RWPE1 (cell line): ENCODE results near the gene NCKAP5.

Source experiments
- CTCF ChIA-PET: fragments of 350-600 bp; sonication (Branson Sonifier 250); formaldehyde crosslinking; extraction: SDS; loops from one replicate; lab custom pipeline; 2021; lab: Yijun Ruan, JAX
- POLR2A ChIA-PET: fragments of 400-600 bp; formaldehyde crosslinking; extraction: SDS; loops from one replicate; lab custom pipeline; 2020; ENCODE audit warnings: antibody characterized with exemption; ENCODE audit not compliant: low non-redundant PET; lab: Yijun Ruan, JAX
- DNase-seq: peaks from one replicate; pipeline ENCODE4 v3.0.0; 2012; ENCODE audit warnings: low spot score
- H3K27ac ChIP-seq: fragments of 450-650 bp; 2 replicates; pipeline ENCODE4 v1.5.1; 2017
- CTCF ChIP-seq: fragments of 450-650 bp; conservative IDR thresholded peaks from 2 replicates; pipeline ENCODE4 v1.5.1; 2017; ENCODE audit warnings: low read depth, mild to moderate bottlenecking

NCKAP5 gene

GRCh38 chr2:133581010-133581760 is 12.9 kb upstream of the NCKAP5 start:
- no peak for DNase-seq
- no peak for TF ChIP-seq CTCF
- peak overlapping the region; percentile 79 for H3K27ac ChIP-seq
- POLR2A ChIA-PET, result no interaction called here
- CTCF ChIA-PET, result interaction anchor here (0.6 kb wide), 1 partner anchor 105 kb away, joined by 3 read pairs; no protein-coding TSS in a partner anchor

DNA sequence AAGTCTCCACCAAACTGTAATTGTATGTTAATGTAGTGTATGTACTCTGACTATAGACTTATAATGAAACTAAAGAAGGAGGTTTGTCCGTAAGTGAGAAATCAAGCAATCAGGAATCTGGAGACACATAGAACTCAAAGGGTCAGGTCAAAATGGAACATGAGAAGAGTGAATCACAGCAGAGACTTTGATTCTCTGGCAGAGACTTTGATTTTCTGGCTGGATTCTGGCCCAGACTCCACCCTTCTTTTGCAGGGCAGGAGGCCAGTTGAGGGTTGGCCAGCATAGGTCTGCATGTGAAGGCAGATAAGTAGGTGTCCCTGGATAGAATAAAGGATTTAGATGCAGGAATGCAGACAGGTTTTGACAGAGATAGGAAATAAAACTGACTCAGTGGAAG is 11.0 kb upstream of the NCKAP5 start:
- TF ChIP-seq CTCF, result no peak
- CTCF ChIA-PET, result interaction anchor here (1.3 kb wide), 1 partner anchor 62 kb away, joined by 3 read pairs; no protein-coding TSS in a partner anchor
- POLR2A ChIA-PET, result no interaction called here
- DNase-seq, result peak; percentile 91
- no peak overlapping the region for H3K27ac ChIP-seq

- ChIA-PET CTCF (no interaction called here), POLR2A (no interaction called here)
- DNase-seq, result peak; percentile 20
- no peak for TF ChIP-seq CTCF
- no peak overlapping the region for H3K27ac ChIP-seq
These were observed 8.5 kb upstream of the NCKAP5 start for GRCh38 chr2:133576714-133577113.

DNA sequence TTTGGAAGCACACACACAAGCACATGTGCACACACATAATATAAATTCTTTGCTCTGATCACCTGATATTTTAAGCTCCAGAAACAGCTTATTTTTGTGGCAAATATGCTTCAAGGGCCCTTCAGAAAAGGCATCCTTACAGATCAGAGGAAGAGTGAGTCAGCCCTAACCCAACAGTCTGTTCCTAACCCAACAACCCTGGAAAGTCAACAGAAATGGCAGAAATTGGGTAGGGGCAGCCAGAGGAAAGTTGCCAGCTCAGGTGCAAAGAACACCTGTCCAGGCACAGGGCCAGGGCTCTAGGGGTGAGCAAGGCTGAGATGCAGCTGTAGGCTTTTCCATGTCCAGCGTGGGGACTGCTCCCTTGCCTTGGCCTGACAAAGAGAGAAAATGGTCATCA is 6.4 kb upstream of the NCKAP5 start:
- no peak for TF ChIP-seq CTCF
- no peak overlapping the region for H3K27ac ChIP-seq
- POLR2A ChIA-PET, result no interaction called here
- DNase-seq, result no peak
- CTCF ChIA-PET, result interaction anchor here (0.6 kb wide), 1 partner anchor 311 kb away, joined by 8 read pairs; no protein-coding TSS in a partner anchor

- TF ChIP-seq CTCF, result no peak
- H3K27ac ChIP-seq, result no peak overlapping the region
- ChIA-PET CTCF (interaction anchor here (0.6 kb wide), 1 partner anchor 311 kb away, joined by 8 read pairs; no protein-coding TSS in a partner anchor), POLR2A (no interaction called here)
- DNase-seq, result no peak
These were observed 5.9 kb upstream of the NCKAP5 start for GRCh38 chr2:133574186-133574585.

DNA sequence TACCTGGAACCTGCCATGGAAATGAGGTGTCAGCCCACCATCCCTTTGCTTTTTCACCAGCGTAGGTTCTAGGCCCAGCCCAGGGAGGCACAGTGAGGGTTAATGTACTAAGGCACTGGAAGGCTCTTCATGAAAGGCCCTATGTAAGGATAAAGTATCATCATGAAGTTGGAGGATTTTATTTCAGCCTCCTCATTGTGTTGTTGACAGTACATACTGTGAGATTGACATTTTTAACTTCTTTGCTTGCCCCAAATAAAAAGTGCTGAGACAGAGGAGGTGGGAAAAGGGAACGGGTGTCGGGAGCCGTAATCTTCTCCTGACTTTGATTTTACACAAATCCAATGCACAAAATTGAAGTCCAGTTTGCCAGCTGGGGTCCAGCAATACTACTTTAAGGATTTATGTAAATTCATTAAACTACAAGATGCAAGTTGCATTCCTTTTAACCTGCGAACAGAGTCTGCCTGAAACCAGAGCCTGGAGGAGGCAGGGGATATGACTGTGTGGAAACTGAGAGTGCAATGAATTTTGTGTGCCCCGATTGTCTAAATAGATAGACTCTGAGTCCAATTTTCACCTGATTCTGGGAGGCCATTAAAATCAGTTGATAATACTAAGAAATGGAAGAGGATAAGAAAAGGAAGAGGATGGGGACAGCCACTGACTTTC is 5.4 kb upstream of the NCKAP5 start:
- no peak for TF ChIP-seq CTCF
- POLR2A ChIA-PET, result no interaction called here
- no peak overlapping the region for H3K27ac ChIP-seq
- CTCF ChIA-PET, result no interaction called here
- no peak for DNase-seq
